DMS114 treated with DMSO at 0.1 percent for 48 hours (cell line): ENCODE data around the gene PTCHD1.

Source experiments
- DNase-seq: peaks from one replicate; lab custom pipeline; 2025; ENCODE audit not compliant: unreplicated experiment; lab: John Stamatoyannopoulos, UW

The PTCHD1 gene

DNA sequence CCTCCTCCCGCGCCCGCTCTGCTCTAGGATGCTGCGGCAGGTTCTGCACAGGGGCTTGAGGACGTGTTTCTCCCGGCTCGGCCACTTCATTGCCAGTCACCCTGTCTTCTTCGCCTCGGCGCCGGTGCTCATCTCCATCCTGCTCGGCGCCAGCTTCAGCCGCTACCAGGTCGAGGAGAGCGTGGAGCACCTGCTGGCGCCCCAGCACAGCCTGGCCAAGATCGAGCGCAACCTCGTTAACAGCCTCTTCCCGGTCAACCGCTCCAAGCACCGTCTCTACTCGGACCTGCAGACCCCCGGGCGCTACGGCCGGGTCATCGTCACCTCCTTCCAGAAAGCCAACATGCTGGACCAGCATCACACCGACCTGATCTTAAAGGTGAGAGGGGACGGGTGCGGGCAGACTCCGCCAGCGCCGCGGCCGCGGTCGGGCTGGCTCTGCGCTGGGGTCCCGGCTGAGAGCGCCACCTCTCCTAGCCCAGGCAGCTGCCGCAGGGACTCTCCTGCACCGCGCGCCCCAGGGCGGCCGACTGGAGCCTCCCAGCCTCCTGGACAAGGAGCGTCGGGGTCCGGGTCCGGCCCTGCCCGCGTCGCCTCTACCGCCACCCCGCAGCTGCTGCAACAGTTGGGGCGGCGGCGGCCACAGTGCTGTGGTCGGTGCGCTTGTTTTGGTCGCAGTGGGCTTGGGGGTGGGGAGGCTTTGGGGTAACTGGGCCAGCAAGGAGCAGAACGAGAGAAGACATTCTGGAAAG, at the start of gene PTCHD1:
Gene PTCHD1 (plus strand): TSS at position 2 of the 752 bp plus-strand sequence. CDS start 27 bp downstream, at position 29.
- no peak for DNase-seq

- no peak for DNase-seq
Measured at GRCh38 chrX:23286731-23287130, 47.9 kb upstream of the PTCHD1 start.

DNA sequence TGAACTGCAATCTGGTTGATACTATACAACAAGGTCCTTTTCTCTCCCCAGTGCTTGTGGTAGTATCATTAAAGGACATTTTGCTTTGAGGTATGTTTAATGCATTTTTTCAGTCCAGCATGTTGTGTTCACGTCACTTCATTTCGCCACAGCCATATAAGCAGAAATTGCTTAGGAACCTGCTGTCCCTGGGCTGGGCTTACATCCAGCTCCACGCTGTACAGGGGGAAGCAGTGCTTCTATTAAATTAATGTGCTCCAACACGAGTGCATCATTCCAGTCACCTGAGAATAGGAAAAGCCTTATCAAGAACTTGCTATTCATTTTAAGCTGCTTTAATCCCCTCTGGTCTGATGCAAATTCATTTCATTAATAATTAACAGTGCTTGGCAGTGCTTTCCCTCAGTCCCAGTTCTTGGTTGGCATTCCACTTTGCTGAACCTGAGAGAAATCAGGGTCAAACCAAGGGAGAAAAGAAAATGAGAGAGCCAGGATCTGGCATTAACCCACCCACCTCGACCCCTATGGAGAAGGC, 47.4 kb upstream of the PTCHD1 start:
- no peak for DNase-seq

GRCh38 chrX:23292354-23292987, 42.2 kb upstream of the PTCHD1 start:
- DNase-seq: no peak

DNA sequence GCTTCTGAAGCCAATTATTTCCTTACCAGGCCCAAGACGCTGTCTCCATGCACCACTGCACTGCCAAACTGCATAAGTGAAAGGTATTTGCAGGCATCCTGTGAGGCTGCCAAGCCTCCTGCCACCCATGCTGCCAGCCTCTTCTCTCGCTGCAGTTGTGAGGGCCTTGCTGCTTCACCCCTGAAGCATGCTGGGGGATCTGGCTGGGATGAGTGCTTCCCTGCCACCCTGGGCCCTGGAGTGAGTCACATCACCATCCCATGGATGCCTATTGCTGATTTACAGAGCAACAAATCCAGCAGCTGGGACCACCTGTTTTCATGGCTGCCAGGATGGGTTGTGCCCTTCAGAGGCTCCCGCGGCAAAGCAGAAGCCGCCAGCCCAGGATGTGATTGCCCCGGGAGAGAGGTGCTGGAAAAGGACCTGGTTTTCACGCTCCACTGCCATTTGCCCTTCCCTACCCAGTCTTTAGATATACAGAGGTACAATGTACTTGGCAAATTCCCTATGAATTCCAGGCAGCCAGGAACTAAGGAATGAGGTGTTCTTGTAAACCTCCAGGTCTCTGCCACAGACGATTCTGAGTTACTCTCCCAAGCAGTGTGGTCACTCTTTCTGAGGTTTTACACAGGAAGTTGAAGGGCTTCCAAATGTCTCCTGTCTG, 41.5 kb upstream of the PTCHD1 start:
- no peak for DNase-seq

GRCh38 chrX:23304881-23305280, 29.8 kb upstream of the PTCHD1 start:
- no peak for DNase-seq

GRCh38 chrX:23311731-23312130, 22.9 kb upstream of the PTCHD1 start:
- no peak for DNase-seq

DNA sequence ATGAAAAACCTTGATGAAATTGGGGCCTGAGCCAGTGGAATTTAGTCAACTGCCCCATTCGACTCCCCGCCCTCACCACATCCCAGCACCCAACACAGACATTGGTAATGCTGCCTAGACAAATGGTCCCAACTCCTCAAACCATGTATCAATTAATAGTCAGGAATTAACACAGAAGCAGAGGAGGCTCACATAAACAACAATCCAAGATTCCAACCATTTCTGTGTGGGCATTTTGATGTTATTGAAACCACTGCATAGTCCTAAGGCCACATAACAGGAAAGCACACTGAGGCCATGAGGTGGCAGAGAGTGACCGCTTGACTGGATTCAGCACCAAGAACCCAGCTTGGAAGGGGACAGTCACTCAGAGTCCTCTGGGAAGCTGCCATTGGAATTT, 22.5 kb upstream of the PTCHD1 start:
- no peak for DNase-seq

DNA sequence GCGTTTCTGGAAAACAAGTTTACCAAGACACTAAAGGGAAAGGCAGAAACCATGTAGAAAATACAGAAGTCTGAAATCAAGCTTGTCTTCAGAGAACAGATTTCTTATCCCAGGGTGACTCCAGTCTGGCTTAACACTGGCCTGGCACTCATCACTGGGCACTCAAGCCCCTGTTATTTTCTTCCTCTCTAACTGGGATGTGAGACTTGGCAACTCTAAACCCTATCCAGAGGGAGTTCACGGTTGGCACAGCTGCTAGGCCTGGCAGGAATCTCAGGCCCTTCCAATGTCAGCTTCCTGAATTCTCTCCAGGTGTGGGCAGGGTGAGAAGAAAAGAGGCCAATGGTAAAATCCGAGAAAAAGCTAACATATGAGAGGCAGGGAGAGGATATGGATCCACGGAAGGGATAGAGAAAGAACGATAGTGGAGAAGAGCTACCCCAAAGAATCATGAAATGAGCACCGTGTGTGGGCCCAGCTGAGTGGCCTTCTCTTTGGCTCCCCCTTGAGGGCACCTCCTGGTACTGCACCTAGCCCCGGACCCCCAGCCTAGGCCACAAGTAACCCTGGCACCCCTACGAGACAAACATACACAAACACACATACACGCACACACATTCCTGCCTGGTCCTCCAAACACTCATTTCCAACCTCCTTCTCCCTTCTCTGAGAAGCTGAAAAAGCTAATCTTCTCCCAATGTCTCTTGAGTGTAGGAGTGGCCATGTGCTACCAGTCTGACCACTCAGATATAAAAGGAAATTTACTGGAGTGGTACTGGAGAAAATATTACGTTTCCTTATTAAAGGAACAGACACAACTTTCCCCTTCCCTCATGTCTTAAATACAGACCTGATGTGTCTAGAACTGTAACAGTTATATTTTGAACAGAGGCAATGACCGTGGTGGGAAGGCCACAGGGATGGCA, 16.6 kb upstream of the PTCHD1 start:
- no peak for DNase-seq

- DNase-seq: no peak
Measured at GRCh38 chrX:23327104-23327503, 7.5 kb upstream of the PTCHD1 start.

DNA sequence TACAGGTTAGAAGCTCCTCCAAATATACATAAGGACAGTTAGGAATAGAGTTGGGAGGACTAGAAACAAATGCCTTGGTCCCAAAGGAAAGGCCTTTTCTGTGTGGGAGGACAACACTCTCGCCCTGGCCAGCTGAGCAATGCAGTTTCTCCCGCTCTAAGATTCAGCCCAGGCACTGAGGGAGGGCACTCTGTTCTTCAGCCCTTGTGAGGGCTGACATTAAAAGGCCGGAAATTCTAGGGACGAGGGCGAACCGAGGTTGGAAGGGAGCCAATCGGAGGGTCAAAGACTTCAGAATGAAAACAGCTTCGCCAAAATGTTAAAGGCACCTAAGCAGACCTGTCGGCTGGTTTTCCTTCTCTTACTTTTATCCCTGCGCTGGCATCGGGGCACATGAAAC, 2.9 kb upstream of the PTCHD1 start:
- no peak for DNase-seq

DNA sequence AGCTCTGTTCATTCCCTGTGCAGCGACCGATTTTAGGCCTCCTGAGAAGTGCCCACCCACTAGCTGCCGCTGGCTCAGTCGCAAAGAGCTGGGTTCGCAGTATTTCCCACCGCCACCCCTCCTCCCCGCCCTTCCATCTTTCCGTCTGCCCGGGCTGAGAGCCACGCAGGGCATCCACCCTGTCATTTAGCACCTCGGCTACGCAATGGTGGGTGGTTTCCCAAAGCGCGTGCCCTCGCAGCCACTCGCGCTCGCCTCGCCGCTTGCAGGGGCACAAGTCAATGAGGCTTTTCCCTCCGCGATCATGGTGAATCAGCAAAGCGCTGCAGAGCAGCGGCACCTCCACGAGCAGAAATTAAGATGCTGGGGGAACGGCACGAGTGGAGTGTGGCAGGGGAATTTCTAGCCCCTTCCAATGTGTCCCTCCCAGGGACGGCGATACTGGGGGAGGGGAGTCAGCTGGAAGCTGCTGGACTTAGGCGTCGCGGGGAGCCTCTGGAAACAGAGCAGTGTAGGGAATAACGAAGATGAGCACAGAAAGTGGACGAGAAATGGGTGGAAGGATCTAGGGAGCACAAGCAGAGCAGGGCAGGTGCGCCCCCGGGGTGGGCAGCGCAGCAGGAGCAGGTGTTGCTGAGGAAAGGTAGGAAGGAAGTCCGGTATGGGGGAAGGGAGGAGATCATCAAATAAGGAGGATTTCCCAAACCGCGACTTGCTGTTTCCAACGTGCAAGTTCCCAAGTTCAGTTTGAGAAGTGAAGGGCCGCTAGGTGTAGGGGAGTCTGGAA, 2.4 kb upstream of the PTCHD1 start:
- no peak for DNase-seq

DNA sequence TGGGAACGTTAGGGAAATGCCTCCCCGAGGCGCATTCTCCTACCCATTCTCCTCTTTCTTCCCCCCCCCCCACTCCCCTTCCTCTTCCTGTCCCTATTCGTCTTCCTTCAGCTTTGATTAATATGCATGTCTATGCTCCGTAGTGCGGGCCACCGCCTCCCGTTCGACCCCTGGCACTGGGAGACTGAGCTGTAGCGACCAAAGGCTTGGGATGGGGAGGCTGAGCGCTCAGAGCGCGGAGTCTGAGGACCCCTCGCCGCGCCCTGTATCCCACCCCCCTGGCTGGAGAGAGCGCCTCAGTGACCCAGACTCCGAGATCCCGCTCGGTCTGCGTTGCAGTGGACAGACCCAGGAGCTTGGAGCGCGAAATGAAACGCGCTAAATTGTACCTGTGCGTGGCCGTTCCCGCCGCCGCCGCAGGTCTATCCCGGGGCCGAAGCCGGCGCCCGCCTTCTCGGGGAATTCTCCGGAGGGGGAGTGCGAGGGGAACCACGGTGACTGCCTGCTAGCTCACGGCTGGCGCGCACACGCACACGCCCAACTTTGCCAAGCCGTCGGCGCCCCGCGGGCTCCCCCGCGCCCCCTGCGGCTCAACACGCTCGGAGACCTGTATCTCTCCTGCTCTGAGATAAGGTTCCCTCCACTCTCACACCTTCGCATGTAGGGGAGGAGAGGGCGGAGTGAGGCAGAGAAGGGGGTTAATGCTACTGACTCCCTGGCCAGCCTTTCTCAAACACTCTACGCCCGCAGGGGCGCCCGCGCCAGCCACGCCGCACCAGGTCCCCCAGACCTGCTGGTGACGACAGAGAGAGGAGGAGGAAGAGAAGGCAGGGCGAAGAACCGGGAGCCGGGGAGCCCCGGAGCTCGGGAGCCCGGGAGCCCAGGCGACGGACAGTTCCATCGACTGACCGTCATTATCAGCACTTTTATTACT, 1.5 kb upstream of the PTCHD1 start:
- DNase-seq: no peak

DNA sequence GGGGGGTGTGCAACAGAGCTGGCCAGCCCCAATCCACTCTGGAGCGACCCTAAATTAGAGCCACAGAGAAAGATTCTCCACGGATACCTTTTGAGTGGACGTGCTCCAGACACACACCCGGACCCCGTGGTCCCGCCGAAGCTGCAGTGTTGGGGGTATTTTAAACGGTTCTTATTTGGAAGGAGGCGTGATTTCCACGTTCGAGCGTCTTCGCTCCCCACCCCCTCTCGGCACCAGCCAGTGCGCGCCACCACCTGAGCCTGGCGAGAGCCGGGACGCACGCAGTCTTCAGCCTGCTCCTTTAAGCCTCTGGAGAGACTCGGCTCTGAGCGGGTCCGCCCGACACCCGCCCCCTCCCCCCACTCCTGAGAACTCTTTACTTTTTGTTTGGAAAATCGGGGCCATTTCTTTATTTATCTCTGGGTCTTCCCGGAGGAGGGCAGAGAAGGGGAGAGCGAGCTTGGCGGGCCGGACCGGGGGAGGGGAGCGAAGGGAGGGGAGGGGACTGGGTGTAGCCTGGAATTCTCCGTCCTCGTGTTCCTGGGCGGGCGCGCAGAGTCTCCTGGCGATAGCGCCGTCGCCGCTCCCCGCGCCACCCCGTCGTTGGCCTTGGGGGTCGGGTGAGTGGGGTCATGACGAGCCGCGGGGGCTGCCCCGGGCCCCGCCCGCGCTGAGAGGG, 668 bp upstream of the PTCHD1 start:
- no peak for DNase-seq

DNA sequence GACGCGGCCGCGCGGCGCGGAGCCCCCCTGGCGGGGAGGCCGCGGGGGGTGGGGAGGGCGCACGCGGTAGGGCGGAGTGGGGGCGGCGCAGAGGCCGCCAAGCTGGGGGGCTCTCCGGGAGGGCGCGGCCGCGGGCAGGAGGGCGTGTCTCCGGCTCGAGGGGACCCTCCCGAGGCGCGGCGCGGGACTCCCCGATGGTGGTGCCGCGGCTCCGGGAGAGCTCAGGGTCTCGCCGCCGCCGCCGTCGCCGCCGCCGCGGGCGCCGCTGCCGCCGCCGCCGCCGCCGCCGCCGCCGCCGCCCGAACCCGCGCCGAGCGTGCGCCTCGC, 165 bp upstream of the PTCHD1 start:
- DNase-seq: no peak

DNA sequence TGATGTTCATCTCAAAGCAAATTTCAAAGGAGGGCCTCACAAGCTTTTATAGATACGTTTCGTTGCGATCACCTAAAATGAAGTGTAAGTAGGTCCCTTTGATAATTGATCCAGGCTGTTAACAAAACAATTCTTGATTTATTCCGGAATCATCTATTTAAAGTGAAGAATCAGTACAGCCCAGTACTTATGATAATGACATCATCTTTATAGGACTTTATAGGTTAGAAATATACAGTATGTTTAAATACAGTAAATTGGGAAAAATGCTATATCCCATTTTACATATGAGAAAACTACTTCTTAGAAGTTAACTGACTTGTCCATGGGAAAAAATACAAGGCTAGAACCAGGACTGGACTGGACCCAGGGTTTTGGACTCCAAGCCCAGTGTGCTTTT, 3.7 kb downstream of the PTCHD1 start:
- no peak for DNase-seq

DNA sequence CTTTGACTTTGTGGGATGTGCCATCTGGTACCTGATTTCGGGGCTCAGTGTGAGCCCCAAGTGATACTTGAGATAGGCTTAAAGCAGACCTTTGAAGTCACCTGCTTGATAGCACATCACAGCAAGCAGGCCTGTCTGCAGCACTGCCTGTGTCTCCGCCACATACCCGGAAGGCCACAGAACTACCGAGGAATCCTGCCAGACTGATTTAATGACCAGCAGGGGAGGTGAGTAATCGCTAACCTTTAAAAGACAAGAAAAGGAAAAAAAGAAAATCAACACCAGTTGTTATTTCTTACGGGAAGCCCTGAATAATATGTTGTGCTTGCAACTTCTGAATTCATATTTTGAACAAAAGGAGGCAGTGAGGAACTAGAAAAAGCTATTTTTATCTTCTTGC, 6.8 kb downstream of the PTCHD1 start:
- DNase-seq: no peak

GRCh38 chrX:23344238-23344903, 9.7 kb downstream of the PTCHD1 start:
- DNase-seq: no peak
